HG03565 (cell line): ENCODE measurements around the gene PFKP.

Experiments used
- ATAC-seq: cut with Tn5 transposase; IDR thresholded peaks from one replicate; pipeline ENCODE4 v1.9.1; 2021; ENCODE audit warnings: mild to moderate bottlenecking, moderate library complexity; ENCODE audit not compliant: unreplicated experiment

Gene PFKP

GRCh38 chr10:3179174-3179573, 111.8 kb downstream of the PFKP start:
- ATAC-seq = no peak

GRCh38 chr10:3180355-3181025, 113.1 kb downstream of the PFKP start:
- ATAC-seq = no peak

GRCh38 chr10:3185386-3185785, 118.0 kb downstream of the PFKP start:
- no peak for ATAC-seq

- no peak for ATAC-seq
These were observed 119.0 kb downstream of the PFKP start for GRCh38 chr10:3186368-3186767.
